HUES6 (cell line): ENCODE measurements around the gene FCSK.

ENCODE experiments used
- H3K27ac ChIP-seq: 2 replicates; pipeline ENCODE4 v1.7.0; 2013; ENCODE audit warnings: low read depth, mild to moderate bottlenecking, low read length, inconsistent platforms
- H3K27me3 ChIP-seq: 2 replicates; pipeline ENCODE4 v1.6.1; 2013; ENCODE audit warnings: low read length; ENCODE audit not compliant: control insufficient read depth, insufficient read depth
- H3K36me3 ChIP-seq: 2 replicates; pipeline ENCODE4 v1.6.1; 2013; ENCODE audit warnings: low read length; ENCODE audit not compliant: control insufficient read depth, insufficient read depth
- H3K4me1 ChIP-seq: 2 replicates; pipeline ENCODE4 v1.6.1; 2013; ENCODE audit warnings: low read length; ENCODE audit not compliant: control insufficient read depth, insufficient read depth
- H3K4me3 ChIP-seq: 2 replicates; pipeline ENCODE4 v1.5.1; 2013; ENCODE audit warnings: low read depth, low read length
- H3K9ac ChIP-seq: one replicate; pipeline ENCODE4 v1.6.1; 2013; ENCODE audit warnings: mild to moderate bottlenecking, low read length
- H3K9me3 ChIP-seq: 2 replicates; pipeline ENCODE4 v1.6.1; 2013; ENCODE audit warnings: low read depth, low read length; ENCODE audit not compliant: control insufficient read depth, insufficient read depth

The FCSK gene

DNA sequence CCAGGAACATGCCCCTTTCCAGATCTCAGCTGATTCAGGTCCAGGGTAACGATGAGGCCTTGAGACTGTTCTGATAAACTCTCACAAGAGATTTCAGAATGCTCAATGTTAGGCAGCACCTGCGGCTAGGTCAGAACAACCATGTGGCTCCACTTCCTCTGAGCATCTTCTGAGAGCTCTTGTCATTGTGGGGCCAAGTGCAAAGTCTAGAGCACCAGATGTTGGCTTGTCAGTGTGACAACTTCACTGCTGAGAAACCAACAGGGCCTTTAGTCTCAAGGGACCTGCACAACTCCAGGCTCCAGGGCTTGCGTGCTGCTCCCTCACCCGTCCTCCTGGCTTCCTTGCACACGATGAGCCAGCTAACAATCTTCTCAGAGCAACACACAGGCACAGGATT, 29.0 kb downstream of the FCSK start:
- no peak overlapping the region for H3K27ac ChIP-seq
- H3K27me3 ChIP-seq = no peaks in the 10 kb centered on the region
- no peak overlapping the region for H3K9ac ChIP-seq
- H3K4me3 ChIP-seq = no peak overlapping the region
- peaks cover 11% of the 10 kb centered on the region for H3K4me1 ChIP-seq
- no peaks in the 10 kb centered on the region for H3K9me3 ChIP-seq
- peaks cover 57% of the 10 kb centered on the region for H3K36me3 ChIP-seq

DNA sequence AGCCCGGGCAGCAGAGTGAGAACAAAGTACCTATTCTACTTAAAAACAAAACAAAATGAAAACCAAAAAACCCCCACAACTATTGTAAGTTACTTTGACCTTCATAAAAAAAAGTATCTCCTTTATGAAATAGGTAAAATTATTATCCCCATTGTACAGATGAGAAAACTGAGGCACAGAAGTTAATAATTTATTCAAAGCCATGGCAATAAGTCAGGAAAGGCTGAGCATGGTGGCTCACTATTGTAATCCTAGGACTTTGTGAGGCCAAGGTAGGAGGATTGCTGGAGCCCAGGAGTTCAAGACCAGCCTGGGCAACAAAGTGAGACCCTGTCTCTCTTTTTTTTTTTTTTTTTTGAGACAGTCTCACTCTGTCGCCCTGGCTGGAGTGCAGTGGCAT, 30.5 kb downstream of the FCSK start:
- no peak overlapping the region for H3K4me3 ChIP-seq

DNA sequence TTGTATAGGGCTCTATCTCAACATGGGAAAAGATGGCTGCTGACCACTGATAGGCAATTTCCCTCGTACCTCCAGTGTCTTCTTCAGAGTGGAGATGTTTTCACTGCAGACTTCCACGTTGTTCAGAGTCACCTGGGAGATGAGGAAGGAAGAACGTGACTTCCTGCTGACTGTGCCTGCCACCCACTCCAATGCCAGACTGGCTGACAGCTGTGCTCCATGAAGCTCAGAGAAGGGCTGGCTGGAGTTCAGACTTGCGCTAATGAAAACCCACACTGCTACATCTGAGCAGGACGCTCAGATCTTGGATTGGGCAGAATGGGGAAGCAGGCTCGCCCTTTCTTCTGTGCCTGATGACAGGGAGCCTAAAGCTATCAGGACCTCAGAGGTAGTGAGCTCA, 35.9 kb downstream of the FCSK start:
- H3K27me3 ChIP-seq = no peaks in the 10 kb centered on the region
- H3K4me3 ChIP-seq = no peak overlapping the region
- peaks cover 42% of the 10 kb centered on the region for H3K36me3 ChIP-seq
- no peaks in the 10 kb centered on the region for H3K9me3 ChIP-seq
- H3K4me1 ChIP-seq = no peaks in the 10 kb centered on the region
- H3K9ac ChIP-seq = no peak overlapping the region
- no peak overlapping the region for H3K27ac ChIP-seq

More for the DNA sequence above, 30.5 kb downstream of the FCSK start:
- peaks cover 49% of the 10 kb centered on the region for H3K36me3 ChIP-seq
- H3K27me3 ChIP-seq = no peaks in the 10 kb centered on the region
- no peak overlapping the region for H3K27ac ChIP-seq
- H3K9ac ChIP-seq = no peak overlapping the region
- no peaks in the 10 kb centered on the region for H3K9me3 ChIP-seq
- H3K4me1 ChIP-seq = no peaks in the 10 kb centered on the region

DNA sequence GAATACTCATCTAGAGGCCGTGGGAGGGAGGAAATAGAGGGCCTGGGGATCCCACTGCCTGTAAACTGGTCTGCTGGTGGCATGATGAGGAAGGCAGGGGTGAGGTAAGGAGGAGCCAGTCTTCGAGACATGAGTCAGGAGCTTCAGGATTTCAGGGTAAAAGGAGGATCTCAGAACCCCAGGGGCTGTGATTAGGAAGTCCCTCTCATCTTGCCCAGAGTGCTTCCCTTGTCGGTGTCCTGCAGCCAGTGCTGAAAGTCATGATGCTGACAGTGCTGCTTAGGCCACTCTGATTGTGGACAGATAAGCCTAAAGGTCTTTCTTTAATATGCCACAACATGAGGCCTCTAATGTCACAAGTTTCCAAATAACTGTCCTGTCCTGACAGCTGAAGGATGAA, 39.4 kb downstream of the FCSK start:
- Histone ChIP-seq H3K9me3 (no peaks in the 10 kb centered on the region), H3K4me1 (no peaks in the 10 kb centered on the region), H3K9ac (no peak overlapping the region), H3K27ac (no peak overlapping the region), H3K27me3 (no peaks in the 10 kb centered on the region), H3K36me3 (peaks cover 59% of the 10 kb centered on the region), H3K4me3 (no peak overlapping the region)

DNA sequence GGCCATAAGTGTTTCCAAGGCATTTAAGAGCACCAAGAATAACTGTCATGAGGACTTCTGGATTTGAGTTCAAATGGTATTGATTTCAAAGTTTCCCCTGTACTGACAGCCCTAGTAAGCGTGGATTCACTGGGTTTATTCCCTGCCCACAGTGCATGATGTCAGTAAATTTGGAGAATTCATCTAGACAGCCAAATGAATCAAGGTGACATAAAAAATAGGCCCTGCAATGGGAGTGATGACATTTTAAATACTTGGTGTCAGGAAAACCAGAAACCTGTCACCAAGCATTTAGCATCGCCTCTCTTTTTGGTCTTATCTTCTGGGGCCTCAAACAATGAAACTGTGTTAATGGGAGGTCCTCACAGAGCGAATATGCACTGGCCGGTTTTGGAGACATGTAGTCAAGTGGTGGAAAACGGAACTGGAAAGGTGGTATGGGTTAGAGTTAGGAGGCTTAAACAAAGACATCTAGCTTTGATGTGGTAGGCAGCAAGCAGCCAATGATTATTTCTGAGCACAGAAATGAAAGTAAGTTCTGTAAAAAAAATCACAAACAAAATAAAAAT, 39.9 kb downstream of the FCSK start:
- no peaks in the 10 kb centered on the region for H3K27me3 ChIP-seq
- H3K27ac ChIP-seq = no peak overlapping the region
- H3K4me1 ChIP-seq = no peaks in the 10 kb centered on the region
- H3K36me3 ChIP-seq = peaks cover 58% of the 10 kb centered on the region
- H3K9ac ChIP-seq = no peak overlapping the region
- no peak overlapping the region for H3K4me3 ChIP-seq
- no peaks in the 10 kb centered on the region for H3K9me3 ChIP-seq

DNA sequence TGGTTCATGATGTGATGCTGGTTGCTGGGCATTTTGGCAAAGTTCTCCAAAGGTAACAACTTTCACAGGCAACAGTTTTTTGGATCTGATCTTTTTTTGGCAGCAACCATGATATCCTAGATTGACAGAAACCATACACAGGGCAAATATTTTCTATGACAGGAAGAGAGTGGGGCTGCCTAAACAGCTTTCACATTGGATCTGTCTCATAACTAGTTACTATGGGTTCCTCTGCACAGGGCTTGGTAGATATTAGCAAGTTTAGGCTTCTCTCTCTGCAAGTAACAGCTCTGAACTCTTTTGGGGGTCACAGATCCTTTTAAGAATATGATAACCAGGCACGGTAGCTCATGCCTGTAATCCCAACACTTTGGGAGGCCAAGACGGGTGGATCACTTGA, 40.4 kb downstream of the FCSK start:
- H3K27me3 ChIP-seq = no peaks in the 10 kb centered on the region
- no peaks in the 10 kb centered on the region for H3K4me1 ChIP-seq
- H3K9me3 ChIP-seq = no peaks in the 10 kb centered on the region
- no peak overlapping the region for H3K9ac ChIP-seq
- no peak overlapping the region for H3K4me3 ChIP-seq
- H3K27ac ChIP-seq = no peak overlapping the region
- H3K36me3 ChIP-seq = peaks cover 55% of the 10 kb centered on the region

DNA sequence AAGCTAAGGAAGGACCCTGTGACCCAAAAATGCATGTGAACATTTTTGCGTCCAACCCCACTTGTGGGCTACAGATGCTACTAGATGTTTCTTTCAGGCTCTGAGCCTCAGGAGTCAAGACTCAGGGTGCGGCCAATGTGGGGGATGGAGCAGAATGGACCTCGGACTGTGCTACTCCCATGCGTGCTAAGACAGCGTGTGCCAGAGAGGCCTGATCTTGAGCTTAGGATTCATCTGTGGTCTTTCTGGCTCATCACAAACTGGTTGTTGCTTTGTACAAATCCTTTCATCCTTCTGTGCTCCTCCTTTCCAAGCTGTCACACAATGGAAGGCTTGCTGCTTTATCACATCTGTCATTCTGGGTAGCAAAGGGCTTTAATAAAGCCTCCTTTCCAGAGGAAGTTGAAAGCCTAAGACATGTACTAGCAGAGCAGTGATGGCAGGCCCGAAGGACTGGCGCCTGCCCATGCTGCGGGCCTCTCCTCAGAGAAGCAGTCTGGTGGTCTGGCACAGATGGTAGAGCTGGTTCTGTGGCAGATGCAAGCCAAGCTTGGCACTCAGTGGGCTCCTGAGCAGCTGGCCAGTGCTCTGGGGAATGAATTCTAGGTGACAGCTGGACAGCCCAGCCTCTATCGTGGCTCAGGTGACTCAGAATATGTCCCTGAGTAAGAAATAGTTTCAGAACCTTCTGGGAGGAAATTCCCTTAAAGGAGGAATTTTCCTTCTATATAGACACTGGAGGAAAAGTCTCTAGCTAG, 41.2 kb downstream of the FCSK start:
- H3K27ac ChIP-seq = no peak overlapping the region
- H3K4me3 ChIP-seq = no peak overlapping the region
- no peaks in the 10 kb centered on the region for H3K4me1 ChIP-seq
- no peaks in the 10 kb centered on the region for H3K27me3 ChIP-seq
- H3K9ac ChIP-seq = no peak overlapping the region
- peaks cover 49% of the 10 kb centered on the region for H3K36me3 ChIP-seq
- no peaks in the 10 kb centered on the region for H3K9me3 ChIP-seq

DNA sequence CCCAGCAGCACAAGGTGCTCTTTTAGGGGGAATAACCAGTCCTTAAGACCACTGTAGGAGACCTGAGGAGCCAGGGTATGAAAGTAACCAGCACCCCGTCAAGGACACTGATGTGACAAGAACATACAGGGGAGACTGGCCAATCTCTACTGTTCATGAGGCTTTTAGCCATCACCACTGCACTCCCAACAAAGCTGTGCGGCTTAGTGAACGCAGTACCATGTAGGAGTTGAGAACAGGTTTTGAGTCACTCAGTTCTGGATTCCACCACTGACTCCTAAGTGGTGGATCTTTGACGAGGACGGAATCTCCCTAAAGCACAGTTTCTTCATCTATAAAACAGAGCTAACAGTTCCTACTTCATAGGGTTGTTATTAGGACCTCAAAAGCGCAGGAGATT, 42.1 kb downstream of the FCSK start:
- Histone ChIP-seq H3K27ac (no peak overlapping the region), H3K4me3 (no peak overlapping the region), H3K36me3 (peaks cover 54% of the 10 kb centered on the region), H3K9me3 (no peaks in the 10 kb centered on the region), H3K27me3 (no peaks in the 10 kb centered on the region), H3K9ac (no peak overlapping the region), H3K4me1 (no peaks in the 10 kb centered on the region)

DNA sequence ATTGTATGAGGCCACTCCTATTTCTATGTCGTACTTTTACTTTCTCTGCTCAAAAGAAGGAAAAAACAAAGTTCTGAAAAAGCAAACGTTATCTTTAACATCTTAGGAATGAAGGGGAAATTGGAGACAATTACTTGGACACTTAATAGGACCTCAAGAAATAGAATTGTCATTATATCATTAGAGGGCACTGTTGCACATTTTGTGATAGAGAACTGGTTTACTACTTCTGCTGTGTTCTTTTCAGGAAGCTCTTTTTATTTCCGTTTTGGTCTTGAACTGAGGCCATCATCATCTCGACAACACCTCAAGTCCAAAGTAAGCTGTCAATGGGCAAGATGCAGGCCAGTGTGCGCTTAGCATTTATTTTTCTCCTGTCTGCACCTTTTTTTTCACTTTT, 54.4 kb downstream of the FCSK start:
- no peaks in the 10 kb centered on the region for H3K4me1 ChIP-seq
- no peak overlapping the region for H3K27ac ChIP-seq
- H3K27me3 ChIP-seq = no peaks in the 10 kb centered on the region
- H3K9ac ChIP-seq = no peak overlapping the region
- H3K9me3 ChIP-seq = no peaks in the 10 kb centered on the region
- no peak overlapping the region for H3K4me3 ChIP-seq
- H3K36me3 ChIP-seq = peaks cover 66% of the 10 kb centered on the region

DNA sequence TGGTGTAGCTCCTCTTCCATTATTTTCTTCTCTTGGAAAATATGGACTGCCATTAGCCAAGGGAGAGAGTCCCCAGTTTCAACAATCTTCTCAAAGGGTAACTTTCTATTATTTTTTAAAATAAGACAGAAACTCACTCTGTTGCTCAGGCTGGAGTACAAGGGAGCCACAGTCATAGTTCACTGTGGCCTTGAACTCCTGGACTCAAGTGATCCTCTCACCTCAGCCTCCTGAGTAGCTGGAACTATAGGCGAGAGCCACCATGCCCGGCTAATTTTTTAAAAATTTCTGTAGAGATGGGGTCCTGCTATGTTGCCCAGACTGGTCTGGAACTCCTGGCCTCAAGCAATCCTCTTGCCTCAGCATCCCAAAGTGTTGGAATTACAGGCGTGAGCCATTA, 55.8 kb downstream of the FCSK start:
- peaks cover 73% of the 10 kb centered on the region for H3K36me3 ChIP-seq
- no peaks in the 10 kb centered on the region for H3K4me1 ChIP-seq
- H3K4me3 ChIP-seq = no peak overlapping the region
- H3K9me3 ChIP-seq = no peaks in the 10 kb centered on the region
- no peak overlapping the region for H3K27ac ChIP-seq
- no peak overlapping the region for H3K9ac ChIP-seq
- H3K27me3 ChIP-seq = no peaks in the 10 kb centered on the region

DNA sequence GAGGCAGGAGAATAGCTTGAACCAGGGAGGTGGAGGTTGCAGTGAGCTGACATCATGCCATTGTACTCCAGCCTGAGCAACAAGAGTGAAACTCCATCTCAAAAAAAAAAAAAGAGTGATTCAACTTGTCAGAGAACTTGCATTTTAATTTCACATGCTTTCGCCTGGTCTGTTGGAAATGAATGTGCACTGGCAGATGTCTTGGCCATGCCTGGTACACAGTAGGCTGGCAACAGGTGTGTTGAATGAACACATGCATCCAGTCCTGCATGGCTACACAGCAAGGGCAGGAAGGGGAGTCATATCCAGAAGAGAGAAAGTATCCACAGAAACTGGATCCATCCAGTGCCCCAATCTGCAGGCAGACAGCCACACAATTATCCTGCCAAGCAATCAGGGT, 57.4 kb downstream of the FCSK start:
- no peak overlapping the region for H3K9ac ChIP-seq
- H3K4me3 ChIP-seq = no peak overlapping the region
- H3K4me1 ChIP-seq = no peaks in the 10 kb centered on the region
- H3K9me3 ChIP-seq = no peaks in the 10 kb centered on the region
- H3K36me3 ChIP-seq = peaks cover 82% of the 10 kb centered on the region
- no peaks in the 10 kb centered on the region for H3K27me3 ChIP-seq
- H3K27ac ChIP-seq = no peak overlapping the region
